HG02623 (cell line): ENCODE data around the gene CARD8.
"Not testable (repeated sequence)": the region's sequence is repeated elsewhere in the genome, so short reads cannot be mapped to it uniquely, and the experiment has no call there.

Experiments
- ATAC-seq: cut with Tn5 transposase; IDR thresholded peaks from one replicate; pipeline ENCODE4 v1.9.1; 2021; ENCODE audit warnings: moderate library complexity; ENCODE audit not compliant: unreplicated experiment

CARD8 gene

GRCh38 chr19:48255376-48256303, at the start of gene CARD8:
Gene CARD8, minus strand, starts transcription at chr19:48255912. Its CDS starts 14,892 bp downstream, at chr19:48241020.
- peak; percentile 57 for ATAC-seq

- no peak for ATAC-seq
Observed at GRCh38 chr19:48303866-48304265, 48.2 kb upstream of the CARD8 start.

- no peak for ATAC-seq
Observed at GRCh38 chr19:48303367-48303766, 47.7 kb upstream of the CARD8 start.

- no peak for ATAC-seq
Observed at GRCh38 chr19:48302600-48302959, 46.9 kb upstream of the CARD8 start.

- no peak for ATAC-seq
Observed at GRCh38 chr19:48301886-48302599, 46.3 kb upstream of the CARD8 start.

GRCh38 chr19:48297975-48298374, 42.3 kb upstream of the CARD8 start:
- ATAC-seq = no peak

GRCh38 chr19:48296963-48297734, 41.4 kb upstream of the CARD8 start:
- ATAC-seq = no peak

- ATAC-seq = no peak
Observed at GRCh38 chr19:48295458-48295857, 39.7 kb upstream of the CARD8 start.

GRCh38 chr19:48292798-48293197, 37.1 kb upstream of the CARD8 start:
- ATAC-seq = no peak

GRCh38 chr19:48291489-48291815, 35.7 kb upstream of the CARD8 start:
- not testable (repeated sequence) for ATAC-seq

GRCh38 chr19:48290771-48291488, 35.2 kb upstream of the CARD8 start:
- ATAC-seq = no peak

GRCh38 chr19:48290401-48290770, 34.7 kb upstream of the CARD8 start:
- ATAC-seq = no peak

- no peak for ATAC-seq
Observed at GRCh38 chr19:48287748-48288147, 32.0 kb upstream of the CARD8 start.

- ATAC-seq = no peak
Observed at GRCh38 chr19:48284896-48285295, 29.2 kb upstream of the CARD8 start.

GRCh38 chr19:48283908-48284307, 28.2 kb upstream of the CARD8 start:
- ATAC-seq = no peak

GRCh38 chr19:48279747-48280146, 24.0 kb upstream of the CARD8 start:
- no peak for ATAC-seq

GRCh38 chr19:48274938-48275337, 19.2 kb upstream of the CARD8 start:
- ATAC-seq = no peak

- ATAC-seq = no peak
Observed at GRCh38 chr19:48274173-48274572, 18.5 kb upstream of the CARD8 start.

GRCh38 chr19:48271531-48272151, 15.9 kb upstream of the CARD8 start:
- no peak for ATAC-seq

GRCh38 chr19:48269617-48270026, 13.9 kb upstream of the CARD8 start:
- ATAC-seq = not testable (repeated sequence)
